ENCODE data around the gene AKAP8L.

- TF ChIP-seq, protein P1, sequence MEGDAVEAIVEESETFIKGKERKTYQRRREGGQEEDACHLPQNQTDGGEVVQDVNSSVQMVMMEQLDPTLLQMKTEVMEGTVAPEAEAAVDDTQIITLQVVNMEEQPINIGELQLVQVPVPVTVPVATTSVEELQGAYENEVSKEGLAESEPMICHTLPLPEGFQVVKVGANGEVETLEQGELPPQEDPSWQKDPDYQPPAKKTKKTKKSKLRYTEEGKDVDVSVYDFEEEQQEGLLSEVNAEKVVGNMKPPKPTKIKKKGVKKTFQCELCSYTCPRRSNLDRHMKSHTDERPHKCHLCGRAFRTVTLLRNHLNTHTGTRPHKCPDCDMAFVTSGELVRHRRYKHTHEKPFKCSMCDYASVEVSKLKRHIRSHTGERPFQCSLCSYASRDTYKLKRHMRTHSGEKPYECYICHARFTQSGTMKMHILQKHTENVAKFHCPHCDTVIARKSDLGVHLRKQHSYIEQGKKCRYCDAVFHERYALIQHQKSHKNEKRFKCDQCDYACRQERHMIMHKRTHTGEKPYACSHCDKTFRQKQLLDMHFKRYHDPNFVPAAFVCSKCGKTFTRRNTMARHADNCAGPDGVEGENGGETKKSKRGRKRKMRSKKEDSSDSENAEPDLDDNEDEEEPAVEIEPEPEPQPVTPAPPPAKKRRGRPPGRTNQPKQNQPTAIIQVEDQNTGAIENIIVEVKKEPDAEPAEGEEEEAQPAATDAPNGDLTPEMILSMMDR (IDR thresholded peaks at IDR 0.05): no peak
- TF ChIP-seq MAX (IDR thresholded peaks at IDR 0.05; ENCODE audit: low read depth) (no peak), ZBTB33 (IDR thresholded peaks at IDR 0.05; ENCODE audit: borderline replicate concordance, low read depth) (no peak)
These were observed 14.8 kb upstream of the AKAP8L start for GRCh38 chr19:15433519-15434069.

Measured in SK-N-SH (cell line).